Stimulated activated CD8-positive, alpha-beta memory T cell treated with anti-CD3 and anti-CD28 coated beads, Interleukin-4, amount 100 ng/mL, for 4 hours (primary cell): ENCODE results near the gene PWP2.
"Not testable (repeated sequence)": the region's sequence is repeated elsewhere in the genome, so short reads cannot be mapped to it uniquely, and the experiment has no call there.

Experiments used
- DNase-seq, 2 donors: peaks; one replicate each; pipeline ENCODE4 v3.0.0-alpha.2; 2020; ENCODE audit warnings: low read depth in 2 of 2, low spot score in 1 of 2

Gene PWP2

DNA sequence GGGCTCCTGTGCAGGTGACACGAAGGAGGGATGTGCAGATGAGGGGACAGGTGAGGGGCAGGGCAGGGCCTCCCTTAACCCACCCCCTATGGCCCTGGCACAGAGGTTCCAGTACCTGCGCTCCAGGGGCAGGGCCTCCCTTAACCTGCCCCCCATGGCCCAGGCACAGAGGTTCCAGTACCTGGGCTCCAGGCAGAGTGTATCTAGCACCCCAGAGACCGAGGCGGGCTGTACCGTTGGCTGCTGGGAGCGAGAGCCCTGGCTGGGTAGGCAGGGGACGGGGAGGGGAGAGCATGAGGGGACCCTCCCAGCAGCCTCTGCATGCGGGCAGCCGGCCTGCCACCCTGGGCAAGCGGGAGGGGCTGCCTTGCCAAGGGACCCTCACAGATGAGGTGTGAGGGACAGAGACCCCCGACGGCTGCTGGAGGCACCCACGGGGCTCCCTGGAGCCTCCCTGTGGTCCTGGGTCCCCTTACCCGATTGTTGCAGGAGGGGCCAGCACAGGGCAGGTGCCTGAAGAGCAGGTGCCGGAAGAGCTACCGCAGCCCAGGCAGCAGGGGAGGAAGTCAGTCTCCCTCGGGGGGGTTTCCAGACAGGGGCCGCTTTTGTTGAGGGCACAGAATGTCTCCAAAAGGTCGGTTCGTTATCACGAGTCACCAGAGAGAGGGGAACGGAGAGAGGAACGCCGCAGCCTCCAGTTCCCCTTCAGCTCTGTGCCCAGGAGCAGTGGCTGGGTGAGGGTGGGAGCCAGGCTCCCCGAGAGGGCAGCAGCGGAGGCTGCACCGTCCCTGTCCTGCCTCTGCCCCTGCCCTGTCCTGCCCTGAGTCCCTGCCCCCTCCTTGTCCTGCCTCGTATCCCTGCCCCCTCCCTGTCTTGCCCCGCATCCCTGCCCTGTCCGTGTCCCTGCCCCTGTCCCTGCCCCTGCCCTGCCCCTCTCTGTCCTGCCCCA lies 52.4 kb downstream of the PWP2 start:
- not testable (repeated sequence) for DNase-seq

- DNase-seq = not testable (repeated sequence)
Measured at GRCh38 chr21:44160298-44160672, 53.1 kb downstream of the PWP2 start.

GRCh38 chr21:44160821-44161220 lies 53.6 kb downstream of the PWP2 start:
- not testable (repeated sequence) for DNase-seq

DNA sequence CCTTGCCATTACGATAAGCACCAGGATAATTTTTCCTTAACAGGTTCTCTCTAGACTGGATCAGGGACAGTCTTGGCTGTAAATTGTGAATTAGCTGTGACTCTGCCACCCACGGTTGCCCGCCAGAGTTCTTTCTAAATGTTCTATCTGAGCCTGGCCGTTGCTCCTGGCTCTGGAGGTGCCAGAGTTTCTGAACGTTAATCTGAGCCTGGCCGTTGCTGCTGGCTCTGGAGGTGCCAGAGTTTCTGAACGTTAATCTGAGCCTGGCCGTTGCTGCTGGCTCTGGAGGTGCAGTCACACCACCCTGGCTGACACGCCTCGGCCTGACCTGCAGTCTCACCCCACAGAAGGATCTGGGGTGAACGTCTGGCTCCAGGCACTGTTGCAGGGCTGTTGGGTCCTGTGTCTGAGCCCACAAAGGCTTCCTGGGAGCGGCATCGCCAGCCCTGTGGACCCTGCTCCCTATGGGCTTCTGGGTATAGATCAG lies 56.0 kb downstream of the PWP2 start:
- DNase-seq = not testable (repeated sequence)

GRCh38 chr21:44165933-44166332 lies 58.7 kb downstream of the PWP2 start:
- DNase-seq = not testable (repeated sequence)

DNA sequence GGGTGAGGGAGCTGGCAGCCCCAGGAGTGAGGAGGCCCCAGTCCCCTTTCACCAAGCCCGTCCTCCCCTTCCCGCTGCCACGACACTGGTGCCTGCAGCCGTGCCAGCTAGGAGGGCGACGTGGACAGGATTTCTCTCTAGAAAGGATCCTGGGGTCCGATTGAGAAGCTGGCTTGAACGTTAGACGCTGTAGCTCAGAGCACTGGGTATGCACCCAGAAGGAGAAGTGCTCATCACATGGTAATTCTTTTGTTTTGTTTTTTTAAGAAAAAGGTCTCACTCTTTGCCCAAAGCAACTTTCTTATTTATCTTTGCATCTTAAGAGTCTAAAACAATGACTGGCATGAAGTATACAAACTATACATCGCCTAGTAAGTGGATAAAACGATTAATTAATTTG lies 60.3 kb downstream of the PWP2 start:
- DNase-seq = not testable (repeated sequence)

GRCh38 chr21:44170326-44170725 lies 63.1 kb downstream of the PWP2 start:
- DNase-seq = not testable (repeated sequence)

DNA sequence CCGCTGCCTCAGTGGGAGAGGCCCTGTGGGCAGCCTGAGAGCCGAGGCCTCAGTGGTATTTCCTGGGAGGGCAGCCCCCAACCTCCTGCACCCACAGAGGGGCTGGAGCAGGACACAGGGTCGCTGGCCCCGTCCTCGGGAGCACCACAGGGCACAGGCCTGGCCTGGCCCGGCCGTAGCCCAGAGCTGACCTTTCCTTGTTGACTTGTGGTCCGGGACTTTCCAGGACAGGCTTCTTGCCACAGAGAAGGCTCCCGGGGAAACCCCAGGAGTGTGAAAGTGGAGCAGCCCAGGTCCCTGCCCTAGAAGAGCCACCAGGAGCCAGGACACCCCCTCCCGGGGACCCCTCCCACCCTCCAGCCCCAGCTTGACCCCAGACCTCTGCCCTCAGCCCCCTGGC lies 63.7 kb downstream of the PWP2 start:
- DNase-seq = not testable (repeated sequence)

DNA sequence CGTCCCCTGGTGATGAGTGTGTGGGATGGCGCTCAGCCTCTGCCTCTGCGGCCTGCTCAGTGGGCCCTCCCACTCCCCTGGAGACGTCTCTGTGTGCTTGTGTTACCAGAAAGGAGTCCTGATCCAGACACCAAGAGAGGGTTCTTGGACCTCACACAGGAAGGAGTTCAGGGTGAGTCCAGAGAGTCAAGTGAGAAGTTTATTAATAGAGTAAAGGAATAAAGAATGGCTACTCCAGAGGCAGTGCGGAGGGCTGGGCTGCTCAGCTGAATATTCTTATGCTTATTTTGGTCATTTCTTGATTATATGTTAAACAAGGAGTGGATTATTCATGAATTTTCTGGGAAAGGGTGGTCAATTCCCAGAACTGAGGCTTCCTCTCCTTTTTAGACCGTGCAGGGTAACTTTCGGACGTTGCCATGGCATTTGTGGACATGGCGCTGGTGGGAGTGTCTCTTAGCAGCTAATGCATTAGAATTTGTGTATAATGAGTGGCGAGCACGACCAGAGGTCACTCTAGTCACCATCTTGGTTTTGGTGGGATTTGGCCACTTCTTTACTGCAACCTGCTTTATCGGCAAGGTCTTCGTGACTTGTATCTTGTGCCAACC lies 64.9 kb downstream of the PWP2 start:
- DNase-seq = not testable (repeated sequence)

DNA sequence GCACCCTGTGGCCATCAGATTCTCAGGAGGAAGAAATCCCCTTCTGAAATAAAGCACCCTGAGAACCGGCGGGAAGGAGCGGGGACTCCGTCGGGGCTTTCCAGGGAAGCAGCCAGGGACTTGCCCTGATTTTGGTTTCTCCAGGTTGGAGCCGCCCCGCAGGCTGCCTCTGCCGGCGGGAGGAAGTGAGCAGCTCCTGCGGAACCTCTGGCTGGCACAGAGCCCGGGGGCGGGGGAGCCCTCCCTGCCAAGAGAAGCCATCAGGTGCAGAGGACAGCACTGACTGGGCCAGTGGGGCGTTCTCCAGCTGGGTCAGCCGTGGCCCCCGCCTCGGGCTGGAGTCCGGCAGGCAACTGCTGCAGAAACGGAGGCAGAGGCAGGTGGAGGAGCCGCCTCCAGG lies 65.5 kb downstream of the PWP2 start:
- DNase-seq = not testable (repeated sequence)

DNA sequence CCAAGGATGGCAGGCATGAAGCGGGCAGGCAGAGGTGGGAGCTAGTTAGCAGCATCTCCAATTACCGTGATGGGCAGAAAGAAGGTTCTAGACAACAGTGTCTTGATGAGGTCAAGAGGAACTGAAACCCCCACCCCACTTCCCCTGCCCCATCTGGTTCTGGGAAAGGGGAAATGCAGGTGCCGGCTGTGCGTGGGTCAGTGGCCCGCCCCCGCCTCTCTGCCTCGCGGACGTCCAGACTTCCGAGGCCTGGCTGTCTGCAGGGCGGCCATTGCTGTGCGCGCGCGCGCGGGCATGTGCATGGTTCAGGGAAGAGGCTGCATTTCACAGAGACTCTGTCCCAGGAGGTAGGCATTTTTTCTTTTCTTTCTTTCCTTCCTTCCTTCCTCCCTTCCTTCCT lies 68.0 kb downstream of the PWP2 start:
- not testable (repeated sequence) for DNase-seq

- not testable (repeated sequence) for DNase-seq
Measured at GRCh38 chr21:44176127-44176526, 68.9 kb downstream of the PWP2 start.
